HG03159 (cell line): ENCODE measurements around the gene ENHO.
A peak's percentile ranks its signal among the peaks of the same experiment; 100 is the strongest.
"Not testable (repeated sequence)": the region's sequence is repeated elsewhere in the genome, so short reads cannot be mapped to it uniquely, and the experiment has no call there.

Experiments used
- ATAC-seq: cut with Tn5 transposase; IDR thresholded peaks from one replicate; pipeline ENCODE4 v1.9.1; 2021; ENCODE audit warnings: mild to moderate bottlenecking, moderate library complexity; ENCODE audit not compliant: unreplicated experiment

Gene ENHO

GRCh38 chr9:34532041-34532440 is 9.3 kb upstream of the ENHO start:
- ATAC-seq = not testable (repeated sequence)

DNA sequence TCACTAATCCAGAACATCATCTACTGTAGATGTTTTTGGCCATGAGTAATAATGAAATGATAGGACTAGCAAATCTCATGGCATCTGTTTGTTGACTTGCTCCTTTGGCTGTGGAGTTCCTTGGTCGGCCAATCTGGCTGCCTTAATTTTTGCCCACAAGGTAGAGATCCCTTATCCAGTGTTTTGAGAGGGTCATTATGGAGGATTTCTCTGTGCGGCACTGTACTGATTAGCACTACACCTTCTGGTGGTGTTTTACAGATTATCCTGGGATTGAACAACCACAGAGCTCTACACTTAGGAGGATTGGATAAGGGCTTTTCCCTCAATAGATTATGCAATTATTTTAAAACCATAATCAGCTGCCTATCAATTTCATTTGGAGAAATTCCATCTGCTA is 3.2 kb upstream of the ENHO start:
- ATAC-seq = no peak

GRCh38 chr9:34524349-34524748 is 1.6 kb upstream of the ENHO start:
- ATAC-seq = no peak

DNA sequence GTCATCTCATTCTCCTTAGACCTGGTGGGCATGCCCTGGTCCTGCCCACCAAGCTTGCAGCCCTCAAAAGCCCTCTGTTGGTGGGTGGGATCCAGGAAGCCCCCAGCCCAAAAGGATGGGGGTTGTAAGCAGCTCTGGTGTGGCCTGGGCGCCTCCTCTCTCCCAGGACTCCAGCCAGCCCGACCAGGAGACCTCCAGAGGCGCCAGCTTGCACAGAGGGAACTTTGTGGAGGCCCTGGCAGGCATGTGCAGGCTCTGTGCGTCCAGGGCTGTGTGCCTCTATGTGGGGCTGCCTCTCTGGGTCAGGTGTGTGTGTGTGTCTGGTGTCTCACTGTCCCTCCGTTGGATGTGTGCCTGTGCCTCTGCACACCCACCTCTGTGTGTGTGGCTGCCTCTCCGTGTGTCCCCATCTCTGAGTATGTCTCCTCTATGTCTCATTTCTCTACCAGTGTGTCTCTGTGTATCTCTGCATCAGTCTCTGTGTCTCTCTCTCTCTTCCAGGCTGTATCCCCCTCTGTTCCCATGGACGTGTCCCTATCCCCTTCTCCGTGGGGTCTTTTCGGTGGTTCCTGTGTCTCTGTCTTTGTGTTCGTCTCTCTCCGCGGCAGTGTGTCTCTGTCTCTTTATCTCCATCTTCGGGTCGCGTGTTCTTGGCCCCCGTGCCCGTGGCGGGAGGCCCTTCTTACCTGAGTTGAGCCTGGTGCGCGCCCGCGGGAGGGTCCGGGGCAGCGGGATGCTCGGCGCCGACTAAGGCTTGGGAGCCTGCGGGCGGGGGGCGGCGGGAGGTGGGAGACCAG is 501 bp downstream of the ENHO start:
- ATAC-seq = peak; percentile 6

DNA sequence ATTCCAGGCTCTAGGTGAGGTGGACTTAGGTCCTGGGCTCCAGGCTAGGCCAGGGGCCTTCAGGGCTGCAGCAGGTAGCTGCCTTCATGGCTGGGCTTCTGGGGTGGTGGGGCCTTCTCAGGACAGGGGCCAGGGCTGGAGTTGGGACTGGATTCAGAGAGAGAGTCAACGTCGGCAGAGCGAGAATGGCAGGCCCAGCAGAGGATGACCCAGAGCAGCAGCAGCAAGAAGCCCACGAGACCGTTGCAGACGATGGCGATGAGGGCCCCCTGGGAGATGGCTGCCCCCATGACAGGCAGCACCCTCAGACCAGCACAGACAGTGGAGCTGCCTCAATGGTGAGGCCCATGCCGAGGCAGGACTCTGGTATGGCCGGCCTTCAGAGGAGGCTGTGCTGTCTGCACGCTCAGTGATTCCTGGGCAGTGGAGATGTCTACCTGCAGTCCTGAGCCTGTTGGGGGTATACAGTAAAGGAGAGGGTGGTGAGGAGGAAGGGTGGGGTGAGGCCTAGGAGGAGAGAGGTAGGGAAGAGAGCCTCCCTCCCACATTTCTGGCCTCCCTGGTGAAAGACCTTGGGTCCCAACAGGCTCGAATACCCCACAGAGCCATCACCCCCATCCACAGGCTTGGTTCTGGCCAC is 1.3 kb downstream of the ENHO start:
- no peak for ATAC-seq

- no peak for ATAC-seq
Measured at GRCh38 chr9:34520505-34521385, 2.0 kb downstream of the ENHO start.

GRCh38 chr9:34520096-34520495 is 2.7 kb downstream of the ENHO start:
- ATAC-seq = no peak

DNA sequence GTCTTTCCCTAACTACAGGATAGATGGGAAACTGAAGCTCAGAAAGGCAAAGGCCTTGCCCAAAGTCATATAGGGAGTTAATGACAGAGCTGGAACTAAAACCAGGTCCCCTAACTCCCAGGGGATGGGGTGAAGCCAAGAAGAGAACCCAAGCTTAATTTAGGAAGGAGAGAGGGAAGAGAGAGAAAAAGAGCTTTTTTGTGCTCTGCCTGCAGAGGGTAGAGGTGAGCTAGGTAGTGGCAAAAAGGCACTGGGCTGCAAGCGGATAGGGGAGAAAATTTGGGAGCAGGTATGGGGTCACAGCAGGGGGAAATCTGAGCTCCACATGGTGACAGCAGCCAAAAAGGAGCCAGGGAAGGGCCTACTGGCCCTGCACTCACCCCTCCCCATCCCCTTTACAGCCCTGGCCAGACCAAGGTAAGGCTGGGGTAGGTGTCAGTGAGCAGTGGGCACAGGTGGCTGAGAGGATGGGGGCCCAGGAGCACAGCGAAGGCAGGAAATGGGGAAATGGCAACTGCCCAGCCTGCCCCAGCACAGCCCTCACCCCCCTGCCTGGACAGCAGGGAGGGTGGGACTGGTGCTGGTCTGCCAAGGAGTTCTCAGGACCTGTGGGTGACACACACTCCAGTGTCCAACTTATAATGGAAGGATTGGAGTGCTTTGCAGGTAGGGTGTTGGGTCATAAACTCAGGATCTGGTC is 3.3 kb downstream of the ENHO start:
- no peak for ATAC-seq

GRCh38 chr9:34518896-34519295 is 3.9 kb downstream of the ENHO start:
- ATAC-seq = no peak

GRCh38 chr9:34518110-34518616 is 4.6 kb downstream of the ENHO start:
- no peak for ATAC-seq

- no peak for ATAC-seq
Measured at GRCh38 chr9:34517185-34517584, 5.6 kb downstream of the ENHO start.

DNA sequence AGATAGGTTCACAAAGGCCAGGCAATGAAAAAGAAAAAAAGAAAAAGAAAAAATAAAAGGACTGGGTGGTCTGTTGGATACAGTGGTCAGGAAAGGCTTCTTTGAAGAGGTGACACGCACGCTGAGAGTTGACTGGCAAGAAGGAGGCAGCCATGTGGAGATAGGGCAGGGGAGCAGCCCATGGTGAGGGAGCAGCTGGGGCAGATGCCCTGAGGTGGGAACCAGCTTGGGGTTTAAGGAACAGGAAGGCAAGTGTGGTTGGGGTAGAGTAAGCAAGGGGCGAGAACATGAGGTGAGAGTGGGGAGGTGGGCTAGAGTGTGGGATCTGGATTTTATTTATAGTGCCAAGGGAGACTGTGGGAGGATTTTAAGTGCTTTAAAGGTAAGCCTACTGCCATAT is 6.8 kb downstream of the ENHO start:
- no peak for ATAC-seq

- no peak for ATAC-seq
Measured at GRCh38 chr9:34514816-34515215, 8.0 kb downstream of the ENHO start.

DNA sequence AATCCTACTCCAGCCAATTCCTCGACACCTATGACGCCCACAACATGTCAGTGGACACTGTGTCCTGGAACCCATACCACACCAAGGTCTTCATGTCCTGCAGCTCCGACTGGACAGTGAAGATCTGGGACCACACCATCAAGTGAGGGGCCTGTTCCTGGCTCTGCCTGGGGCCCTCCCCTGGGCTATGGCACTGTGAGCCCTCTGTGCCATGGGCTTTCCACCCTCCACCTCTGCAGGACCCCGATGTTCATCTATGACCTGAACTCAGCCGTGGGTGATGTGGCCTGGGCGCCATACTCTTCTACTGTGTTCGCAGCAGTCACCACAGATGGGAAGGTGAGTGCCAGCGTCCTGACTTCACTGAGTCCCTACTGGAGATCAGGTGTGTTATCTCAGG is 8.4 kb downstream of the ENHO start:
- no peak for ATAC-seq

- no peak for ATAC-seq
Measured at GRCh38 chr9:34513567-34514214, 9.1 kb downstream of the ENHO start.

GRCh38 chr9:34512131-34513078 is 10.4 kb downstream of the ENHO start:
- no peak for ATAC-seq

- no peak for ATAC-seq
Measured at GRCh38 chr9:34510497-34511468, 12.0 kb downstream of the ENHO start.

DNA sequence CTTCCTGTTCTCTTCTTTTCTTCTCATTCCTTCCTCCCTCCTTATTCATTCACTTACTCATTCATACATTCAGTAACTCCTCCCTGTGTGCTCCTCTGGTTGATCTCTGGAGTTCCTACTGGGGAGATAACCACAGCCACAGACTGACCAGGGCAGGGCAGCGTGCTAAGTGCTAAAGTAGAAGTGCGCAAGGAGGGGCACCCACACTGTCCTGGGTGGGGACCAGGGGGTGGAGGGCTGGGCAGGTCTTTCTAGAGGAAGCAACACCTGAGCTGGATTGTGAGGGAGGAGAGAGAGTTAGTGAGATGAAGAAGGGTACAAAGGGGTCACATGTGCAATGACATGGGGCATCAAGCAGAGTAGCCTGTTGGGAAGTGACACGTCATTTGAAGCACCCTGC is 13.8 kb downstream of the ENHO start:
- ATAC-seq = no peak
